ENCODE measurements around the gene TSHB. TPM values are rescaled to one million over a fixed set of nuclear protein-coding genes. Genes with fewer than 3 reads are reported as not detected.
"Not testable (repeated sequence)": the region's sequence is repeated elsewhere in the genome, so short reads cannot be mapped to it uniquely, and the experiment has no call there.

Gene TSHB
- polyA plus RNA-seq, 1 donor from 2014 or later = not detected

GRCh38 chr1:115013792-115014191 is 15.8 kb upstream of the TSHB start:
- Histone ChIP-seq H3K36me3 (ENCODE audit: insufficient read depth, low read length) (no peaks in the 10 kb centered on the region), H3K9me3 (ENCODE audit: low read length) (no peaks in the 10 kb centered on the region), H3K9me2 (ENCODE audit: insufficient read depth, low read length) (no peaks in the 10 kb centered on the region), H3K27me3 (ENCODE audit: insufficient read depth, low read depth, low read length) (no peaks in the 10 kb centered on the region), H3K79me2 (replicated peaks; ENCODE audit: insufficient read depth, low read length) (no peaks in the 10 kb centered on the region), H3K4me2 (ENCODE audit: low read length) (no peak overlapping the region), H4K20me1 (ENCODE audit: insufficient read depth) (no peaks in the 10 kb centered on the region), H3F3A (ENCODE audit: insufficient read depth, low read length, poor library complexity, severe bottlenecking) (no peaks in the 10 kb centered on the region), H3K9ac (ENCODE audit: low read length) (no peak overlapping the region), H3K4me3 (ENCODE audit: low read length) (no peak overlapping the region), H2AFZ (ENCODE audit: low read depth, low read length) (no peak overlapping the region), H3K27ac (ENCODE audit: low read length) (no peak overlapping the region)
- no peak for TF ChIP-seq CTCF (IDR thresholded peaks at IDR 0.05; ENCODE audit: poor library complexity, severe bottlenecking)
- no peak for TF ChIP-seq REST (IDR thresholded peaks at IDR 0.05; ENCODE audit: borderline replicate concordance)
- TF ChIP-seq EP300 (conservative IDR thresholded peaks at IDR 0.05; ENCODE audit: poor library complexity, severe bottlenecking) = no peak
- TF ChIP-seq POLR2AphosphoS5 (IDR thresholded peaks at IDR 0.05) = no peak
- TF ChIP-seq SMC3 (conservative IDR thresholded peaks at IDR 0.05; ENCODE audit: poor library complexity) = no peak
- TF ChIP-seq MXI1 (conservative IDR thresholded peaks at IDR 0.05; ENCODE audit: poor library complexity, severe bottlenecking) = no peak
- no peak for TF ChIP-seq EZH2 (IDR thresholded peaks at IDR 0.05; ENCODE audit: borderline replicate concordance, insufficient read depth, low read length, poor library complexity, severe bottlenecking)
- TF ChIP-seq RAD21 (conservative IDR thresholded peaks at IDR 0.05) = no peak
- TF ChIP-seq TAF1 (IDR thresholded peaks at IDR 0.05; ENCODE audit: low read depth) = no peak

- H3K79me2 ChIP-seq (replicated peaks; ENCODE audit: insufficient read depth, low read length); H2AFZ ChIP-seq (ENCODE audit: low read depth, low read length); H3K27me3 ChIP-seq (ENCODE audit: insufficient read depth, low read depth, low read length); H3K9me2 ChIP-seq (ENCODE audit: insufficient read depth, low read length); H3K36me3 ChIP-seq (ENCODE audit: insufficient read depth, low read length); H4K20me1 ChIP-seq (ENCODE audit: insufficient read depth); H3K4me3 ChIP-seq (ENCODE audit: low read length); H3K4me2 ChIP-seq (ENCODE audit: low read length); H3K9ac ChIP-seq (ENCODE audit: low read length); H3K9me3 ChIP-seq (ENCODE audit: low read length); H3K27ac ChIP-seq (ENCODE audit: low read length); H3F3A ChIP-seq (ENCODE audit: insufficient read depth, low read length, poor library complexity, severe bottlenecking): not testable (repeated sequence)
Observed at GRCh38 chr1:115019549-115019948, 10.1 kb upstream of the TSHB start.

GRCh38 chr1:115021145-115021544 is 8.5 kb upstream of the TSHB start:
- Histone ChIP-seq H3K36me3 (ENCODE audit: insufficient read depth, low read length) (no peaks in the 10 kb centered on the region), H3K79me2 (replicated peaks; ENCODE audit: insufficient read depth, low read length) (no peaks in the 10 kb centered on the region), H3K27me3 (ENCODE audit: insufficient read depth, low read depth, low read length) (no peaks in the 10 kb centered on the region), H3K9ac (ENCODE audit: low read length) (no peak overlapping the region), H4K20me1 (ENCODE audit: insufficient read depth) (no peaks in the 10 kb centered on the region), H3K4me2 (ENCODE audit: low read length) (no peak overlapping the region), H3F3A (ENCODE audit: insufficient read depth, low read length, poor library complexity, severe bottlenecking) (no peaks in the 10 kb centered on the region), H3K9me2 (ENCODE audit: insufficient read depth, low read length) (no peaks in the 10 kb centered on the region), H2AFZ (ENCODE audit: low read depth, low read length) (no peak overlapping the region), H3K4me3 (ENCODE audit: low read length) (no peak overlapping the region), H3K9me3 (ENCODE audit: low read length) (no peaks in the 10 kb centered on the region), H3K27ac (ENCODE audit: low read length) (no peak overlapping the region)
- TF ChIP-seq RAD21 (conservative IDR thresholded peaks at IDR 0.05) (no peak), TAF1 (IDR thresholded peaks at IDR 0.05; ENCODE audit: low read depth) (no peak), SMC3 (conservative IDR thresholded peaks at IDR 0.05; ENCODE audit: poor library complexity) (no peak), REST (IDR thresholded peaks at IDR 0.05; ENCODE audit: borderline replicate concordance) (no peak), EP300 (conservative IDR thresholded peaks at IDR 0.05; ENCODE audit: poor library complexity, severe bottlenecking) (no peak), MXI1 (conservative IDR thresholded peaks at IDR 0.05; ENCODE audit: poor library complexity, severe bottlenecking) (no peak), POLR2AphosphoS5 (IDR thresholded peaks at IDR 0.05) (no peak), CTCF (IDR thresholded peaks at IDR 0.05; ENCODE audit: poor library complexity, severe bottlenecking) (no peak), EZH2 (IDR thresholded peaks at IDR 0.05; ENCODE audit: borderline replicate concordance, insufficient read depth, low read length, poor library complexity, severe bottlenecking) (no peak)

Data from neural cell (in vitro differentiated cells).